ENCODE results near the gene GUCA1A. TPM values are rescaled to one million over a fixed set of nuclear protein-coding genes. Genes with fewer than 3 reads are reported as not detected.

Gene GUCA1A
- total RNA-seq, 4 donors from 2014 or later: not detected

GRCh38 chr6:42154461-42155209 is 18.5 kb upstream of the GUCA1A start:
- intact Hi-C loops (cut with DNase I; ENCODE audit: low total_unique reads) (no loop called here), in situ Hi-C loops (cut with MboI; ENCODE audit: low pct_ligation_motif_present in 1 of 4, low pct_unique_long_range_greater_than_20kb in 1 of 4, low sequenced_read_pairs in 3 of 4) (no loop called here)
- no peaks in the 10 kb centered on the region for H3K27me3 ChIP-seq
- H3K36me3 ChIP-seq: no peaks in the 10 kb centered on the region
- TF ChIP-seq EP300 (IDR thresholded peaks at IDR 0.05; ENCODE audit: low read depth) (no peak), POLR2AphosphoS5 (IDR thresholded peaks at IDR 0.05) (no peak), POLR2A (IDR thresholded peaks at IDR 0.05) (no peak), CTCF (IDR thresholded peaks at IDR 0.05) (no peak)
- no peak overlapping the region for H3K27ac ChIP-seq
- DNase-seq: no peak
- no peak overlapping the region for H3K4me3 ChIP-seq
- no peaks in the 10 kb centered on the region for H3K4me1 ChIP-seq
- H3K9me3 ChIP-seq: no peaks in the 10 kb centered on the region

GRCh38 chr6:42155293-42155692 is 17.9 kb upstream of the GUCA1A start:
- in situ Hi-C loops (cut with MboI; ENCODE audit: low pct_ligation_motif_present in 1 of 4, low pct_unique_long_range_greater_than_20kb in 1 of 4, low sequenced_read_pairs in 3 of 4): no loop called here
- WGBS, 2 donors (ENCODE audit: low coverage in 1 of 2): 93% methylated on average over 4 of the region's 4 CpGs; no CpG with 5 or more reads in 1 of the 2 donors

GRCh38 chr6:42156638-42157037 is 16.5 kb upstream of the GUCA1A start:
- TF ChIP-seq POLR2A (IDR thresholded peaks at IDR 0.05): no peak
- TF ChIP-seq POLR2AphosphoS5 (IDR thresholded peaks at IDR 0.05): no peak
- no peak for TF ChIP-seq EP300 (IDR thresholded peaks at IDR 0.05; ENCODE audit: low read depth)
- TF ChIP-seq CTCF (IDR thresholded peaks at IDR 0.05): no peak
- no peaks in the 10 kb centered on the region for H3K9me3 ChIP-seq
- intact Hi-C loops (cut with DNase I; ENCODE audit: low total_unique reads) (no loop called here), in situ Hi-C loops (cut with MboI; ENCODE audit: low pct_ligation_motif_present in 1 of 4, low pct_unique_long_range_greater_than_20kb in 1 of 4, low sequenced_read_pairs in 3 of 4) (no loop called here)
- H3K4me3 ChIP-seq: no peak overlapping the region
- DNase-seq: no peak
- no peaks in the 10 kb centered on the region for H3K36me3 ChIP-seq
- H3K27ac ChIP-seq: no peak overlapping the region
- H3K27me3 ChIP-seq: no peaks in the 10 kb centered on the region
- 84% methylated on average over 3 of the region's 3 CpGs; no CpG with 5 or more reads in 1 of the 2 donors for WGBS, 2 donors (ENCODE audit: low coverage in 1 of 2)
- no peaks in the 10 kb centered on the region for H3K4me1 ChIP-seq

More at GRCh38 chr6:42155293-42155692, 17.9 kb upstream of the GUCA1A start:
- Histone ChIP-seq H3K27ac (no peak overlapping the region), H3K27me3 (no peaks in the 10 kb centered on the region), H3K4me1 (no peaks in the 10 kb centered on the region), H3K36me3 (no peaks in the 10 kb centered on the region), H3K9me3 (no peaks in the 10 kb centered on the region), H3K4me3 (no peak overlapping the region)
- intact Hi-C loops (cut with DNase I; ENCODE audit: low total_unique reads): no loop called here
- DNase-seq: no peak
- TF ChIP-seq POLR2AphosphoS5 (IDR thresholded peaks at IDR 0.05) (no peak), POLR2A (IDR thresholded peaks at IDR 0.05) (no peak), CTCF (IDR thresholded peaks at IDR 0.05) (no peak), EP300 (IDR thresholded peaks at IDR 0.05; ENCODE audit: low read depth) (no peak)

- Histone ChIP-seq H3K4me3 (no peak overlapping the region), H3K27ac (no peak overlapping the region), H3K27me3 (no peaks in the 10 kb centered on the region), H3K9me3 (no peaks in the 10 kb centered on the region), H3K36me3 (no peaks in the 10 kb centered on the region), H3K4me1 (no peaks in the 10 kb centered on the region)
- in situ Hi-C loops (cut with MboI; ENCODE audit: low pct_ligation_motif_present in 1 of 4, low pct_unique_long_range_greater_than_20kb in 1 of 4, low sequenced_read_pairs in 3 of 4): no loop called here
- TF ChIP-seq CTCF (IDR thresholded peaks at IDR 0.05) (no peak), POLR2A (IDR thresholded peaks at IDR 0.05) (no peak), POLR2AphosphoS5 (IDR thresholded peaks at IDR 0.05) (no peak), EP300 (IDR thresholded peaks at IDR 0.05; ENCODE audit: low read depth) (no peak)
- WGBS, 2 donors (ENCODE audit: low coverage in 1 of 2): 70% methylated on average over 2 of the region's 2 CpGs; no CpG with 5 or more reads in 1 of the 2 donors
- intact Hi-C loops (cut with DNase I; ENCODE audit: low total_unique reads): no loop called here
- no peak for DNase-seq
These were observed 15.2 kb upstream of the GUCA1A start for GRCh38 chr6:42158011-42158410.

All from transverse colon (tissue), 4 donors.